CD4-positive, alpha-beta T cell (primary cell): ENCODE data around the gene ASB8. TPM values are rescaled to one million over a fixed set of nuclear protein-coding genes. Genes with fewer than 3 reads are reported as not detected.

Experiments used
- ATAC-seq: fragments of 200-7000 bp; cut with Tn5 transposase; one replicate; pipeline ENCODE4 v1.10.0; 2022; ENCODE audit warnings: mild to moderate bottlenecking; ENCODE audit not compliant: poor library complexity
- CTCF ChIA-PET: fragments of 350-600 bp; sonication (Branson Sonifier 250); formaldehyde crosslinking; loops from one replicate; lab custom pipeline; 2021; ENCODE audit warnings: antibody characterized with exemption, inconsistent platforms; lab: Charles Lee
- POLR2A ChIA-PET: fragments of 350-600 bp; sonication (Branson Sonifier 250); formaldehyde crosslinking; loops from one replicate; lab custom pipeline; 2021; ENCODE audit warnings: antibody characterized with exemption, inconsistent platforms; lab: Charles Lee
- DNase-seq, 14 experiments: peaks; one replicate each; pipeline ENCODE4 v3.0.0-alpha.2; 2013 to 2020; ENCODE audit warnings: mixed read lengths in 2 of 14
- H3K27ac ChIP-seq, 2 donors: one replicate each; pipeline versions ENCODE4 v1.5.1 to v1.7.0; 2013; ENCODE audit warnings: low read length in 2 of 2, low read depth in 1 of 2, mild to moderate bottlenecking in 1 of 2
- H3K27me3 ChIP-seq, 2 experiments: 1 replicate in 1 of 2; 2 replicates in 1 of 2; pipeline versions ENCODE4 v1.6.1 to v1.7.0; 2013; ENCODE audit warnings: low read length in 2 of 2, control low read depth in 1 of 2, mild to moderate bottlenecking in 1 of 2, moderate library complexity in 1 of 2; ENCODE audit not compliant: insufficient read depth in 2 of 2, control insufficient read depth in 1 of 2
- H3K36me3 ChIP-seq: one replicate; pipeline ENCODE4 v1.6.1; 2013; ENCODE audit warnings: low read length, control low read depth; ENCODE audit not compliant: insufficient read depth
- H3K4me1 ChIP-seq: one replicate; pipeline ENCODE4 v1.6.1; 2013; ENCODE audit warnings: low read length, control low read depth; ENCODE audit not compliant: insufficient read depth
- H3K4me3 ChIP-seq: one replicate; pipeline ENCODE4 v1.5.1; 2013; ENCODE audit warnings: mild to moderate bottlenecking, low read length, moderate library complexity
- H3K9me3 ChIP-seq, 2 experiments: 1 replicate in 1 of 2; 2 replicates in 1 of 2; pipeline versions ENCODE4 v1.6.1 to v1.7.0; 2013; ENCODE audit warnings: low read length in 2 of 2, mild to moderate bottlenecking in 2 of 2, control low read depth in 1 of 2, moderate library complexity in 1 of 2; ENCODE audit not compliant: control insufficient read depth in 1 of 2, insufficient read depth in 1 of 2
- H3K27ac Mint-ChIP-seq: one replicate; pipeline ENCODE4 v1.8.0; 2020; ENCODE audit warnings: mixed read lengths
- H3K27me3 Mint-ChIP-seq: one replicate; pipeline ENCODE4 v1.8.0; 2021; ENCODE audit warnings: mixed read lengths
- H3K36me3 Mint-ChIP-seq: one replicate; pipeline ENCODE4 v1.8.0; 2021; ENCODE audit warnings: low read depth, mixed read lengths
- H3K4me1 Mint-ChIP-seq: one replicate; pipeline ENCODE4 v1.8.0; 2021; ENCODE audit warnings: low read depth, mixed read lengths
- H3K4me3 Mint-ChIP-seq: one replicate; pipeline ENCODE4 v1.8.0; 2020; ENCODE audit warnings: mild to moderate bottlenecking, mixed read lengths
- H3K9me3 Mint-ChIP-seq: one replicate; pipeline ENCODE4 v1.8.0; 2020; ENCODE audit warnings: mixed read lengths
- CTCF ChIP-seq: fragments of 200-600 bp; IDR thresholded peaks from one replicate; pipeline ENCODE4 v1.8.0; 2022; ENCODE audit warnings: antibody characterized with exemption, mild to moderate bottlenecking
- intact Hi-C, 2 experiments: fragments of 100-400 bp; cut with DNase I in 1 of 2; cut with micrococcal nuclease in 1 of 2; formaldehyde crosslinking; loops; one replicate each; pipeline versions ENCODE4 v1.15.1 to v1.9.0; 2023 to 2025; cut with DNase I, micrococcal nuclease
- polyA plus RNA-seq, 2 donors: library from polyadenylated mRNA; unstranded; fragments of 120-200 nt; gene quantifications; one replicate each; pipeline ENCODE4 v1.2.1, GENCODE V29; 2013
- total RNA-seq, 174 experiments: library from RNA in 2 of 174; stranded (reverse) in 2 of 174; gene quantifications; one replicate each; pipeline ENCODE4 v1.2.3 and lab custom pipeline; 2021 to 2026

Gene ASB8
- total RNA-seq (10 to 100 TPM; 50.9 TPM), total RNA-seq (lab: John Stamatoyannopoulos, UW) (9.4 to 65.1 (median 44.0) reads per million in 172 experiments)
- 36.5 TPM for polyA plus RNA-seq (2013, experiment 1 of 2)
- polyA plus RNA-seq (2013, experiment 2 of 2): 34.8 TPM

GRCh38 chr12:48157018-48157888 lies at the start of gene ASB8:
TSS of gene ASB8 (minus strand) at chr12:48157515. CDS start at chr12:48153496, 4,019 bp downstream.
- H3K4me1 ChIP-seq: peaks cover 25% of the 10 kb centered on the region
- DNase-seq (peak; percentile 98 to 100 (median 99)), ATAC-seq (peak; percentile 87)
- Mint-ChIP-seq H3K9me3 (no peaks in the 10 kb centered on the region), H3K36me3 (peaks cover 25% of the 10 kb centered on the region), H3K27me3 (no peaks in the 10 kb centered on the region), H3K4me3 (peak within 1 kb of the TSS; percentile 97), H3K27ac (peak within 1 kb of the TSS; percentile 99), H3K4me1 (peaks cover 63% of the 10 kb centered on the region)
- TF ChIP-seq CTCF: peak; percentile 48
- intact Hi-C loops: loop anchor here (1.0 to 5.0 kb wide), 6 partner anchors 8 to 525 kb away; partner anchors contain the start of genes SENP1 (in 2 of the 2) and KANSL2 (in 1 of the 2)
- CTCF ChIA-PET: interaction anchor here (0.6 to 2.9 kb wide), 16 partner anchors 9 to 1032 kb away, joined by 3 to 14 read pairs (median 5); partner anchors contain the start of genes CCDC184, SENP1 and TMEM106C
- no peaks in the 10 kb centered on the region for H3K27me3 ChIP-seq
- POLR2A ChIA-PET: interaction anchor here (0.6 to 3.1 kb wide), 16 partner anchors 21 to 413 kb away, joined by 3 to 67 read pairs (median 4); partner anchors contain the start of genes CCDC184, PFKM, SENP1 and TMEM106C
- H3K4me3 ChIP-seq: peak within 1 kb of the TSS; percentile 97
- H3K36me3 ChIP-seq: peaks cover 16% of the 10 kb centered on the region
- peak within 1 kb of the TSS; percentile 78 to 89 for H3K27ac ChIP-seq
- no peaks in the 10 kb centered on the region for H3K9me3 ChIP-seq

- Mint-ChIP-seq H3K27me3 (no peaks in the 10 kb centered on the region), H3K4me1 (peaks cover 53% of the 10 kb centered on the region), H3K36me3 (peaks cover 93% of the 10 kb centered on the region), H3K4me3 (peak within 1 kb of the TSS; percentile 22), H3K27ac (peak within 1 kb of the TSS; percentile 54), H3K9me3 (peaks cover 21% of the 10 kb centered on the region)
- peaks cover 23 to 48% of the 10 kb centered on the region in 2 experiments for H3K9me3 ChIP-seq
- H3K27me3 ChIP-seq: no peaks in the 10 kb centered on the region
- ChIA-PET CTCF (no interaction called here), POLR2A (no interaction called here)
- TF ChIP-seq CTCF: no peak
- DNase-seq: no peak
- no peak within 1 kb of the TSS for H3K27ac ChIP-seq
- H3K4me1 ChIP-seq: peaks cover 34% of the 10 kb centered on the region
- intact Hi-C loops: loop anchor here in 1 of 2 experiments (5.0 kb wide), 1 partner anchor 144 kb away; no protein-coding TSS in a partner anchor
- peaks cover 7% of the 10 kb centered on the region for H3K36me3 ChIP-seq
- no peak within 1 kb of the TSS for H3K4me3 ChIP-seq
- no peak for ATAC-seq
Observed at GRCh38 chr12:48203192-48203591, 45.9 kb upstream of the ASB8 start, which contains the start of gene OR10AD1. TSS of gene OR10AD1 (minus strand) at chr12:48203292. CDS start at chr12:48203292, 0 bp downstream.

GRCh38 chr12:48202766-48203165 lies 45.5 kb upstream of the ASB8 start:
- no peak for DNase-seq
- H3K27me3 ChIP-seq: no peaks in the 10 kb centered on the region
- H3K27ac Mint-ChIP-seq: peak overlapping the region; percentile 54
- peaks cover 19 to 44% of the 10 kb centered on the region in 2 experiments for H3K9me3 ChIP-seq
- peaks cover 21% of the 10 kb centered on the region for H3K9me3 Mint-ChIP-seq
- intact Hi-C loops: loop anchor here in 1 of 2 experiments (5.0 kb wide), 1 partner anchor 145 kb away; no protein-coding TSS in a partner anchor
- peaks cover 92% of the 10 kb centered on the region for H3K36me3 Mint-ChIP-seq
- POLR2A ChIA-PET: no interaction called here
- no peaks in the 10 kb centered on the region for H3K27me3 Mint-ChIP-seq
- no peak overlapping the region for H3K4me3 Mint-ChIP-seq
- peaks cover 7% of the 10 kb centered on the region for H3K36me3 ChIP-seq
- H3K4me1 ChIP-seq: peaks cover 34% of the 10 kb centered on the region
- no peak overlapping the region for H3K4me3 ChIP-seq
- no peak for TF ChIP-seq CTCF
- peaks cover 54% of the 10 kb centered on the region for H3K4me1 Mint-ChIP-seq
- no peak overlapping the region for H3K27ac ChIP-seq
- CTCF ChIA-PET: no interaction called here
- no peak for ATAC-seq
